ENCODE results near the gene PLPP7.

DNA sequence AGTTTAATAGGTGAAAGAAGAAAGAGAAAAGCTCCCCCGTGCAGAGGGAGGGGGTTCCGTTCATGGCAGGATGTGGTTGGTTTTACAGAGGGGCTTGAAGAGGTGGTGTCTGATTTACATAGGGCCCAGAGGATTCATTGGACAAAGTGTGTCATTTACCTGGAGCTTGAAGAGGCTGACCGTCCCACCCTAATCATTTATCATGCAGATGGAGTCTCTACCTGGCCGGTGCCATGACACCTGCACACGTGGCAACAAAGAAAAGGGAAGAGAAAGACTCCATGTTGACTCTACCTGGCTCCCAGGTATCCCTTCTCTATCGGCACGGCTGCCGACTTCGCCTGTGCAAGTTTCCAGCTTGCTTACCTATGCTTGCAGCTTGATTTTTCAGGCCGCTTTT lies 69.0 kb downstream of the PLPP7 start:
- TF ChIP-seq, protein P1, sequence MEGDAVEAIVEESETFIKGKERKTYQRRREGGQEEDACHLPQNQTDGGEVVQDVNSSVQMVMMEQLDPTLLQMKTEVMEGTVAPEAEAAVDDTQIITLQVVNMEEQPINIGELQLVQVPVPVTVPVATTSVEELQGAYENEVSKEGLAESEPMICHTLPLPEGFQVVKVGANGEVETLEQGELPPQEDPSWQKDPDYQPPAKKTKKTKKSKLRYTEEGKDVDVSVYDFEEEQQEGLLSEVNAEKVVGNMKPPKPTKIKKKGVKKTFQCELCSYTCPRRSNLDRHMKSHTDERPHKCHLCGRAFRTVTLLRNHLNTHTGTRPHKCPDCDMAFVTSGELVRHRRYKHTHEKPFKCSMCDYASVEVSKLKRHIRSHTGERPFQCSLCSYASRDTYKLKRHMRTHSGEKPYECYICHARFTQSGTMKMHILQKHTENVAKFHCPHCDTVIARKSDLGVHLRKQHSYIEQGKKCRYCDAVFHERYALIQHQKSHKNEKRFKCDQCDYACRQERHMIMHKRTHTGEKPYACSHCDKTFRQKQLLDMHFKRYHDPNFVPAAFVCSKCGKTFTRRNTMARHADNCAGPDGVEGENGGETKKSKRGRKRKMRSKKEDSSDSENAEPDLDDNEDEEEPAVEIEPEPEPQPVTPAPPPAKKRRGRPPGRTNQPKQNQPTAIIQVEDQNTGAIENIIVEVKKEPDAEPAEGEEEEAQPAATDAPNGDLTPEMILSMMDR (IDR thresholded peaks at IDR 0.05): no peak
- no peak for TF ChIP-seq POLR2A (IDR thresholded peaks at IDR 0.05)
